ENCODE measurements around the gene GAPDHS.

Gene GAPDHS

GRCh38 chr19:35500611-35501010 is 32.6 kb upstream of the GAPDHS start:
- no peak for TF ChIP-seq CTCF (IDR thresholded peaks at IDR 0.05; ENCODE audit: borderline replicate concordance, insufficient read depth, low read depth, low read length)
- no peak overlapping the region for H3K4me3 ChIP-seq (ENCODE audit: low read depth, low read length)

GRCh38 chr19:35501684-35502083 is 31.6 kb upstream of the GAPDHS start:
- no peak for TF ChIP-seq CTCF (IDR thresholded peaks at IDR 0.05; ENCODE audit: borderline replicate concordance, insufficient read depth, low read depth, low read length)

GRCh38 chr19:35502751-35503150 is 30.5 kb upstream of the GAPDHS start:
- H3K4me3 ChIP-seq (ENCODE audit: low read depth, low read length), result no peak overlapping the region
- TF ChIP-seq CTCF (IDR thresholded peaks at IDR 0.05; ENCODE audit: borderline replicate concordance, insufficient read depth, low read depth, low read length), result no peak

More at GRCh38 chr19:35501684-35502083, 31.6 kb upstream of the GAPDHS start:
- no peak overlapping the region for H3K4me3 ChIP-seq (ENCODE audit: low read depth, low read length)

GRCh38 chr19:35506011-35506410 is 27.2 kb upstream of the GAPDHS start:
- no peak overlapping the region for H3K4me3 ChIP-seq (ENCODE audit: low read depth, low read length)

GRCh38 chr19:35507561-35507960 is 25.7 kb upstream of the GAPDHS start:
- TF ChIP-seq CTCF (IDR thresholded peaks at IDR 0.05; ENCODE audit: borderline replicate concordance, insufficient read depth, low read depth, low read length), result no peak
- no peak overlapping the region for H3K4me3 ChIP-seq (ENCODE audit: low read depth, low read length)

More at GRCh38 chr19:35506011-35506410, 27.2 kb upstream of the GAPDHS start:
- TF ChIP-seq CTCF (IDR thresholded peaks at IDR 0.05; ENCODE audit: borderline replicate concordance, insufficient read depth, low read depth, low read length), result no peak

GRCh38 chr19:35508129-35508528 is 25.1 kb upstream of the GAPDHS start:
- no peak for TF ChIP-seq CTCF (IDR thresholded peaks at IDR 0.05; ENCODE audit: borderline replicate concordance, insufficient read depth, low read depth, low read length)
- no peak overlapping the region for H3K4me3 ChIP-seq (ENCODE audit: low read depth, low read length)

- H3K4me3 ChIP-seq (ENCODE audit: low read depth, low read length), result peak overlapping the region; percentile 46
- no peak for TF ChIP-seq CTCF (IDR thresholded peaks at IDR 0.05; ENCODE audit: borderline replicate concordance, insufficient read depth, low read depth, low read length)
These were observed 24.1 kb upstream of the GAPDHS start for GRCh38 chr19:35509018-35509652.

Measured in GM12875 (cell line).